ELR (cell line): ENCODE data around the gene FGD4.

Experiments
- DNase-seq: peaks from one replicate; pipeline ENCODE4 v3.0.0-alpha.2; 2015; ENCODE audit warnings: low read depth

Gene FGD4

GRCh38 chr12:32606443-32606842 is 207.1 kb downstream of the FGD4 start:
- no peak for DNase-seq

- DNase-seq = no peak
These were observed 210.6 kb downstream of the FGD4 start for GRCh38 chr12:32609966-32610365.

- no peak for DNase-seq
These were observed 212.6 kb downstream of the FGD4 start for GRCh38 chr12:32611986-32612385.

GRCh38 chr12:32612658-32613614 is 213.6 kb downstream of the FGD4 start:
- DNase-seq = no peak

- DNase-seq = no peak
These were observed 216.1 kb downstream of the FGD4 start for GRCh38 chr12:32615441-32615840.

GRCh38 chr12:32617534-32617933 is 218.2 kb downstream of the FGD4 start:
- DNase-seq = no peak

- DNase-seq = no peak
These were observed 218.8 kb downstream of the FGD4 start for GRCh38 chr12:32618115-32618514.

GRCh38 chr12:32627976-32628375 is 228.6 kb downstream of the FGD4 start:
- no peak for DNase-seq

- no peak for DNase-seq
These were observed 242.0 kb downstream of the FGD4 start for GRCh38 chr12:32641287-32641901.

- no peak for DNase-seq
These were observed 245.1 kb downstream of the FGD4 start for GRCh38 chr12:32644431-32644830.

GRCh38 chr12:32647275-32647674 is 247.9 kb downstream of the FGD4 start:
- DNase-seq = no peak

- DNase-seq = peak; percentile 9
These were observed 251.2 kb downstream of the FGD4 start for GRCh38 chr12:32650508-32650907.

GRCh38 chr12:32651151-32651955 is 252.0 kb downstream of the FGD4 start:
- no peak for DNase-seq

GRCh38 chr12:32651956-32652210 is 252.5 kb downstream of the FGD4 start:
- DNase-seq = no peak

- DNase-seq = no peak
These were observed 260.6 kb downstream of the FGD4 start for GRCh38 chr12:32659908-32660440.

GRCh38 chr12:32661706-32662105 is 262.3 kb downstream of the FGD4 start:
- no peak for DNase-seq

- DNase-seq = no peak
These were observed 263.3 kb downstream of the FGD4 start for GRCh38 chr12:32662665-32663064.

GRCh38 chr12:32666018-32666417 is 266.7 kb downstream of the FGD4 start:
- DNase-seq = no peak

GRCh38 chr12:32669584-32669983 is 270.2 kb downstream of the FGD4 start:
- DNase-seq = no peak

GRCh38 chr12:32671930-32672780 is 272.8 kb downstream of the FGD4 start:
- DNase-seq = peak; percentile 72

GRCh38 chr12:32679091-32679919 is 279.9 kb downstream of the FGD4 start, which contains the start of gene DNM1L:
Gene DNM1L, plus strand, starts transcription at chr12:32679301. Its CDS starts 63 bp downstream, at chr12:32679364.
- DNase-seq = peak; percentile 96
